IPS-18c (cell line): ENCODE measurements around the gene TNPO2.
"Not testable (repeated sequence)": the region's sequence is repeated elsewhere in the genome, so short reads cannot be mapped to it uniquely, and the experiment has no call there.

Source experiments
- H3K4me3 ChIP-seq: 2 replicates; pipeline ENCODE4 v1.7.0; 2013; ENCODE audit warnings: low read depth, mild to moderate bottlenecking, low read length, moderate library complexity; ENCODE audit not compliant: insufficient read depth
- H3K9me3 ChIP-seq: one replicate; pipeline ENCODE4 v1.6.1; 2013; ENCODE audit warnings: mild to moderate bottlenecking, low read length, moderate library complexity; ENCODE audit not compliant: control insufficient read depth, insufficient read depth

Gene TNPO2

DNA sequence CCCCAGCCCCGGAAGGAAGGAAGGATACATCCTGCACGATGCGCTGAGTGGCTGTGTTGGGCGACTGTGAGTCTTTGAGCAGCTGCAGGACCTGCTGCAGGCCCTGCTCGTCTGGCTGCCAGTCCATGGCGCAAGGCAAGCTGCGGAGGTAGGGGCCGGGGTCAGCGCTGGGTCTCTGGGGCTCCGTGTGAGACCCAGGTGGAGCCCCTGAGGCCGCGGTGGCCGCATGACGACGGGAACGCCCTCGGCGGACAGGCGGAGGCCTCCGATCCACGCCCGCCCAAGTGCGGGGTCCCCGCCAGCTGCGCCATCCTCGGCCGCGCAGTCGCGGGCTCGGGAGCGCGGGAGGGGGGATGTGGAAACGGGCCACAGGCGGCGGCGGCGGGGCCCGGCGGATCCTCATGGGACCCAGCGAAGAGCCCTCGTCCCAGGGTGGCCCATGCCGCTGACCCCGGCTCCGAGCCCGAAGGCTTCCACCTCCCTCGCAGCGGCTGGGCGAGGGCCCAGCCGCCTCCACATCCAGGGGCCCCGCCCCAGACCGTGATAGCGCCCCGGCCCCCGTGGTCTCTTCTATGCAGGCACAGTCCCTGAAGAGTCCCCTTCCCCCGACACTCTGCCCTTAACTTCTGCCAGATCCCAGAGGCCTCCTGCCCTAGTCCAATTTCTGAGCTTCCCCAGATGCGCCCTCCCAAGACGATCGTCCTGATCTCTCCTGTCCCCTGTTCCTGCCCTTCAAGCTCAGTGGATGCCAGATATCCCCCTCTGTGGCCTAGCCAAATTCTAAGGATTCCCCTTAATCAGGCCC lies 2.7 kb downstream of the TNPO2 start:
- peak overlapping the region; percentile 98 for H3K4me3 ChIP-seq
- peaks cover 2% of the 10 kb centered on the region for H3K9me3 ChIP-seq

GRCh38 chr19:12720296-12720695 lies 3.4 kb downstream of the TNPO2 start:
- Histone ChIP-seq H3K9me3 (peaks cover 2% of the 10 kb centered on the region), H3K4me3 (peak overlapping the region; percentile 98)

GRCh38 chr19:12715929-12716328 lies 7.8 kb downstream of the TNPO2 start:
- H3K4me3 ChIP-seq: no peak overlapping the region
- peaks cover 2% of the 10 kb centered on the region for H3K9me3 ChIP-seq

GRCh38 chr19:12715102-12715501 lies 8.6 kb downstream of the TNPO2 start:
- Histone ChIP-seq H3K9me3 (no peaks in the 10 kb centered on the region), H3K4me3 (no peak overlapping the region)

GRCh38 chr19:12713304-12713703 lies 10.4 kb downstream of the TNPO2 start:
- not testable (repeated sequence) for H3K4me3 ChIP-seq, H3K9me3 ChIP-seq

DNA sequence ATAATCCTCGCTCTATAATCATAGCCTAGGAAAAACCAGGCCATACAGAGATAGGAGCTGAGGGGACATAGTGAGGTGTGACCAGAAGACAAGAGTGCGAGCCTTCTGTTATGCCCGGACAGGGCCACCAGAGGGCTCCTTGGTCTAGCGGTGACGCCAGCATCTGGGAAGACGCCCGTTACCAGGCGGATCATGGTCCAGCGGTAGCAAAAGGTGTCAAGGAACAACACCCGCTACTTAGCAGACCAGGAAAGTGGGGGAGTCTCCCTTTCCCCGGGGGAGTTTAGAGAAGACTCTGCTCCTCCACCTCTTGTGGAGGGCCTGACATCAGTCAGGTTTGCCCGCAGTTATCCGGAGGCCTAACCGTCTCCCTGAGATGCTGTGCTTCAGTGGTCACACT lies 11.7 kb downstream of the TNPO2 start:
- not testable (repeated sequence) for H3K9me3 ChIP-seq, H3K4me3 ChIP-seq

- Histone ChIP-seq H3K4me3 (no peak overlapping the region), H3K9me3 (no peaks in the 10 kb centered on the region)
These were observed 12.5 kb downstream of the TNPO2 start for GRCh38 chr19:12711187-12711586.

- H3K9me3 ChIP-seq: no peaks in the 10 kb centered on the region
- H3K4me3 ChIP-seq: no peak overlapping the region
These were observed 15.1 kb downstream of the TNPO2 start for GRCh38 chr19:12708641-12709040.

GRCh38 chr19:12706332-12706718 lies 17.4 kb downstream of the TNPO2 start:
- Histone ChIP-seq H3K4me3 (no peak overlapping the region), H3K9me3 (no peaks in the 10 kb centered on the region)

- Histone ChIP-seq H3K4me3 (no peak overlapping the region), H3K9me3 (no peaks in the 10 kb centered on the region)
These were observed 17.9 kb downstream of the TNPO2 start for GRCh38 chr19:12705654-12706331.

GRCh38 chr19:12705169-12705568 lies 18.6 kb downstream of the TNPO2 start:
- no peaks in the 10 kb centered on the region for H3K9me3 ChIP-seq
- H3K4me3 ChIP-seq: no peak overlapping the region

GRCh38 chr19:12703046-12703445 lies 20.7 kb downstream of the TNPO2 start:
- Histone ChIP-seq H3K9me3 (no peaks in the 10 kb centered on the region), H3K4me3 (no peak overlapping the region)

GRCh38 chr19:12701596-12702282 lies 22.0 kb downstream of the TNPO2 start:
- Histone ChIP-seq H3K9me3 (no peaks in the 10 kb centered on the region), H3K4me3 (no peak overlapping the region)

DNA sequence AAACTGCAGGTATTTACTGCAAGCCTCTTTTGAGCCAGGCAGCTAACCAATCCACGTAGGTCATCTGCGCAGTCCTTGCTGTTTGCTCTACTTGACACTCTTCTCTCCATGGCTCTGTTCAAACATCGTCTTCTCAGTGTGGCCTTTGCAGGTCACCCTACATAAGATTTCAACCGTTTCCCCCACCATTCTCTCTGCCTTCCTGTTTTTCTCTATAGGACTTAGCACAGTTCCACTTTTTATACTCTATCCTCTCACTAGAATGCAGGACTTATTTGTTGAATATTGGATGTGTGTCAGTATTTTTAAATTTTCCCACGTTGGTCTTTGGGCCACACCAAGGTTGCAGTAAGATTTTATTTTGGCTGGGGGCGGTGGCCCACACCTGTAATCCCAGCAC lies 25.6 kb downstream of the TNPO2 start:
- no peaks in the 10 kb centered on the region for H3K9me3 ChIP-seq
- no peak overlapping the region for H3K4me3 ChIP-seq

DNA sequence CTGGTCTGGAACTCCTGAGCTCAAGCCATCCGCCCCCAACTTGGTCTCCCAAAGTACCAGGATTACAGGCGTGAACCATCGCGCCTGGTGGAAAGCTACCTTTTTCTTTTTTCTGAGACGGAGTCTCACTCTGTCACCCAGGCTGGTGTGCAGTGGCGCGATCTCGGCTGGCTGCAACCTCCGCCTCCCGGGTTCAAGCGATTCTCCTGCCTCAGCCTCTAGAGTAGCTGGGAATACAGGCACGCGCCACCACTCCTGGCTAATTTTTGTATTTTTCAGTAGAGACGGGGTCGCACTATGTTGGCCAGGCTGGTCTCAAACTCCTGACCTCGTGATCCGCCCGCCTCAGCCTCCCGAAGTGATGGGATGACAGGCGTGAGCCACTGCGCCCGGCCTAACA lies 26.3 kb downstream of the TNPO2 start:
- H3K4me3 ChIP-seq: peak overlapping the region; percentile 94; the same call in 1 of the 2 replicates
- not testable (repeated sequence) for H3K9me3 ChIP-seq

- H3K4me3 ChIP-seq: peak within 1 kb of the TSS; percentile 94
- no peaks in the 10 kb centered on the region for H3K9me3 ChIP-seq
These were observed 27.1 kb downstream of the TNPO2 start, which contains the start of gene FBXW9 for GRCh38 chr19:12696366-12697335. FBXW9 (minus strand) TSS chr19:12696631; CDS start chr19:12696581, 50 bp downstream.

DNA sequence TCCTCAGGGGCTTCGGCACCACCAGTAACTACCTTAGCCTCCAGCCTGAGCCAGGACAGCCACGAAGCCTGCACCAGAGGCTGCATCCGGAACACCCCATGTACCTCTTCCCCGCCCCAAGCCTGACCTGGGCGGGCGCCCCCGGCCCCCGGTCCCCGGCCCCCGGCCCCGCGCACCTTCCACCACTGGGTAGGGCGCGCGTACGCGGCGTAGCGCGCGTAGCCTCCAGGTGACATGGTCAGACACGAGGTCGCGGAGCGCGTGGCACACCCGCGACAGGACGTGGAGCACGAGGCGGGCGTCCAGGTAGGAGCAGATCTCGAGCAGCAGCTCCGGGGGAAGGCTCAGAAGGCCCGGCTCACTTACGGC lies 27.8 kb downstream of the TNPO2 start:
- H3K4me3 ChIP-seq: peak overlapping the region; percentile 94
- no peaks in the 10 kb centered on the region for H3K9me3 ChIP-seq
